SH-SY5Y (cell line): ENCODE data around the gene DCN.

Source experiments
- GATA2 ChIP-seq: IDR thresholded peaks from 2 replicates; pipeline ENCODE4 v1.6.1; 2011; ENCODE audit warnings: mild to moderate bottlenecking, low read depth, low read length
- GATA3 ChIP-seq: IDR thresholded peaks from 2 replicates; pipeline ENCODE4 v1.6.1; 2011; ENCODE audit warnings: low read depth, mild to moderate bottlenecking, low read length, moderate library complexity

DNA sequence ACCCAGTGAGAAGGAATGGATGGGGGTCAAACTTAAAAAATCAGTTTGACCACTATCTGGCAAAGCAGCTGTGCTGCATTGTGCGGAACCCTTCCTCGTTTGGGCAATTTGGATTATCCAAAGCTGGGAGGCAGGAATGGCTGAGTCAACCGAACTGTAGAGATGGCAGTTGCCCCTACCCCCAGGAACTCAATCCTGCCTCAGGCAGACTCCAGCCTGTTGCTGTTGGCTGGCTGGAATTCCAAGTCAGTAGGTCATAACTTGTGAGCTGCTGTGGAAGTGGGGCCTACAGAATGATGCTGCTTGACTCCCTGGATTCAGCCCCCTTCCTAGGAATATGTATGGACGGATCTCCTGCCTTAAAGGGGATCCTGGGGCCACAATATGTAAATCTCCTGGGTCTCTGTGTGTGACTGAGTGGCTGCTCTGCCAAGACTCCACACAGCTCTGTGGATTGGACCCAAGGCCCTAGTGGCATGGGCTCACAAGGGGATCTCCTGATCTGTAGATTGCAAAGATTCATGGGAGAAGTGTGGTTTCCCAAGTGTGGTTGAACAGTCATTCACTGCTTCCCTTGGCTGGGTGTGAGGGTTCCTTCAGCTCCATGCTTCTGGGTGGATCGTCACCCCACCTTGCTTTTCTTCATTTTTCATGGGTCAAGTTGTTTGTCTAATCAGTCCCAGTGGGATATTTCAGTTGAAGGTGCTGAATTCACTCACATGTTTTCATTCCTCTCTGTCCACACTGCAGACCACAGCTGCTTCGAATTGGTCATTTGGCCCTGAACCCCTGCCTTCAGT is 90.5 kb downstream of the DCN start:
- TF ChIP-seq GATA2 (no peak), GATA3 (no peak)
